ENCODE results near the gene TSSK2. TPM values are rescaled to one million over a fixed set of nuclear protein-coding genes. Genes with fewer than 3 reads are reported as not detected.
A peak's percentile ranks its signal among the peaks of the same experiment; 100 is the strongest.
"Not testable (repeated sequence)": the region's sequence is repeated elsewhere in the genome, so short reads cannot be mapped to it uniquely, and the experiment has no call there.

Gene TSSK2
- not detected for polyA plus RNA-seq (2013, experiment 1 of 2)
- not detected for polyA plus RNA-seq (2013, experiment 2 of 2)

GRCh38 chr22:19130959-19131684 lies at the start of gene TSSK2:
Gene TSSK2 (plus strand): TSS chr22:19131308. CDS start chr22:19131400, 92 bp downstream.
- no peaks in the 10 kb centered on the region for H3K4me1 ChIP-seq (ENCODE audit: control insufficient read depth, insufficient read depth, low read length, poor library complexity, severe bottlenecking)
- H3K27ac ChIP-seq (ENCODE audit: low read depth, low read length, severe bottlenecking), result no peak within 1 kb of the TSS
- no peak within 1 kb of the TSS for H3K4me3 ChIP-seq (ENCODE audit: extremely low read depth, insufficient read depth, low read length, poor library complexity, severe bottlenecking)
- H3K36me3 ChIP-seq (ENCODE audit: control insufficient read depth, insufficient read depth, low read length), result peaks cover 38% of the 10 kb centered on the region
- no peaks in the 10 kb centered on the region for H3K9me3 ChIP-seq (ENCODE audit: control insufficient read depth, low read length)
- 93 to 94% methylated on average over 24 to 27 of the region's 27 CpGs for WGBS, 2 experiments (ENCODE audit: insufficient coverage in 2 of 2)

GRCh38 chr22:19081351-19081750 lies 49.8 kb upstream of the TSSK2 start:
- Histone ChIP-seq H3K4me1 (ENCODE audit: control insufficient read depth, insufficient read depth, low read length, poor library complexity, severe bottlenecking) (peaks cover 7% of the 10 kb centered on the region), H3K9me3 (ENCODE audit: control insufficient read depth, low read length) (no peaks in the 10 kb centered on the region), H3K27ac (ENCODE audit: low read depth, low read length, severe bottlenecking) (no peak overlapping the region), H3K36me3 (ENCODE audit: control insufficient read depth, insufficient read depth, low read length) (peaks cover 17% of the 10 kb centered on the region), H3K4me3 (ENCODE audit: extremely low read depth, insufficient read depth, low read length, poor library complexity, severe bottlenecking) (no peak overlapping the region)
- WGBS, 2 experiments (ENCODE audit: insufficient coverage in 2 of 2), result 67 to 100% methylated on average over 1 of the region's 3 CpGs

- Histone ChIP-seq H3K4me1 (ENCODE audit: control insufficient read depth, insufficient read depth, low read length, poor library complexity, severe bottlenecking) (peaks cover 14% of the 10 kb centered on the region), H3K36me3 (ENCODE audit: control insufficient read depth, insufficient read depth, low read length) (peaks cover 25% of the 10 kb centered on the region), H3K4me3 (ENCODE audit: extremely low read depth, insufficient read depth, low read length, poor library complexity, severe bottlenecking) (no peak overlapping the region), H3K27ac (ENCODE audit: low read depth, low read length, severe bottlenecking) (no peak overlapping the region), H3K9me3 (ENCODE audit: control insufficient read depth, low read length) (no peaks in the 10 kb centered on the region)
- WGBS, 2 experiments (ENCODE audit: insufficient coverage in 2 of 2), result 83 to 100% methylated on average over 1 to 2 of the region's 3 CpGs
These were observed 49.0 kb upstream of the TSSK2 start for GRCh38 chr22:19082101-19082500.

- Histone ChIP-seq H3K4me1 (ENCODE audit: control insufficient read depth, insufficient read depth, low read length, poor library complexity, severe bottlenecking) (peaks cover 18% of the 10 kb centered on the region), H3K36me3 (ENCODE audit: control insufficient read depth, insufficient read depth, low read length) (peaks cover 25% of the 10 kb centered on the region), H3K27ac (ENCODE audit: low read depth, low read length, severe bottlenecking) (no peak overlapping the region), H3K4me3 (ENCODE audit: extremely low read depth, insufficient read depth, low read length, poor library complexity, severe bottlenecking) (no peak overlapping the region), H3K9me3 (ENCODE audit: control insufficient read depth, low read length) (no peaks in the 10 kb centered on the region)
- 83 to 86% methylated on average over 13 of the region's 13 CpGs for WGBS, 2 experiments (ENCODE audit: insufficient coverage in 2 of 2)
These were observed 48.3 kb upstream of the TSSK2 start for GRCh38 chr22:19082793-19083192.

GRCh38 chr22:19084126-19084525 lies 47.0 kb upstream of the TSSK2 start:
- Histone ChIP-seq H3K4me1 (ENCODE audit: control insufficient read depth, insufficient read depth, low read length, poor library complexity, severe bottlenecking) (peaks cover 18% of the 10 kb centered on the region), H3K36me3 (ENCODE audit: control insufficient read depth, insufficient read depth, low read length) (peaks cover 36% of the 10 kb centered on the region)
- not testable (repeated sequence) for H3K9me3 ChIP-seq (ENCODE audit: control insufficient read depth, low read length); H3K4me3 ChIP-seq (ENCODE audit: extremely low read depth, insufficient read depth, low read length, poor library complexity, severe bottlenecking); H3K27ac ChIP-seq (ENCODE audit: low read depth, low read length, severe bottlenecking)
- WGBS, 2 experiments (ENCODE audit: insufficient coverage in 2 of 2), result 89 to 100% methylated on average over 4 to 14 of the region's 30 CpGs

- Histone ChIP-seq H3K36me3 (ENCODE audit: control insufficient read depth, insufficient read depth, low read length) (peaks cover 38% of the 10 kb centered on the region), H3K4me1 (ENCODE audit: control insufficient read depth, insufficient read depth, low read length, poor library complexity, severe bottlenecking) (peaks cover 18% of the 10 kb centered on the region)
- WGBS, 2 experiments (ENCODE audit: insufficient coverage in 2 of 2), result 94% methylated on average over 7 of the region's 32 CpGs; no CpG with 5 or more reads in 1 of the 2 experiments
- not testable (repeated sequence) for H3K9me3 ChIP-seq (ENCODE audit: control insufficient read depth, low read length); H3K27ac ChIP-seq (ENCODE audit: low read depth, low read length, severe bottlenecking); H3K4me3 ChIP-seq (ENCODE audit: extremely low read depth, insufficient read depth, low read length, poor library complexity, severe bottlenecking)
These were observed 46.5 kb upstream of the TSSK2 start for GRCh38 chr22:19084586-19084985.

GRCh38 chr22:19085233-19085718 lies 45.8 kb upstream of the TSSK2 start:
- 60% methylated on average over 1 of the region's 1 CpG; no CpG with 5 or more reads in 1 of the 2 experiments for WGBS, 2 experiments (ENCODE audit: insufficient coverage in 2 of 2)
- peak overlapping the region; percentile 16 for H3K27ac ChIP-seq (ENCODE audit: low read depth, low read length, severe bottlenecking)
- H3K4me3 ChIP-seq (ENCODE audit: extremely low read depth, insufficient read depth, low read length, poor library complexity, severe bottlenecking), result no peak overlapping the region
- H3K4me1 ChIP-seq (ENCODE audit: control insufficient read depth, insufficient read depth, low read length, poor library complexity, severe bottlenecking), result peaks cover 18% of the 10 kb centered on the region
- no peaks in the 10 kb centered on the region for H3K9me3 ChIP-seq (ENCODE audit: control insufficient read depth, low read length)
- H3K36me3 ChIP-seq (ENCODE audit: control insufficient read depth, insufficient read depth, low read length), result peaks cover 34% of the 10 kb centered on the region

GRCh38 chr22:19086417-19086816 lies 44.7 kb upstream of the TSSK2 start:
- Histone ChIP-seq H3K36me3 (ENCODE audit: control insufficient read depth, insufficient read depth, low read length) (peaks cover 24% of the 10 kb centered on the region), H3K27ac (ENCODE audit: low read depth, low read length, severe bottlenecking) (peak overlapping the region; percentile 53), H3K9me3 (ENCODE audit: control insufficient read depth, low read length) (no peaks in the 10 kb centered on the region), H3K4me1 (ENCODE audit: control insufficient read depth, insufficient read depth, low read length, poor library complexity, severe bottlenecking) (peaks cover 18% of the 10 kb centered on the region), H3K4me3 (ENCODE audit: extremely low read depth, insufficient read depth, low read length, poor library complexity, severe bottlenecking) (no peak overlapping the region)
- 100% methylated on average over 3 of the region's 6 CpGs for WGBS, 2 experiments (ENCODE audit: insufficient coverage in 2 of 2)

- H3K4me1 ChIP-seq (ENCODE audit: control insufficient read depth, insufficient read depth, low read length, poor library complexity, severe bottlenecking), result peaks cover 18% of the 10 kb centered on the region
- peaks cover 23% of the 10 kb centered on the region for H3K36me3 ChIP-seq (ENCODE audit: control insufficient read depth, insufficient read depth, low read length)
- H3K9me3 ChIP-seq (ENCODE audit: control insufficient read depth, low read length), result no peaks in the 10 kb centered on the region
- no peak overlapping the region for H3K4me3 ChIP-seq (ENCODE audit: extremely low read depth, insufficient read depth, low read length, poor library complexity, severe bottlenecking)
- peak overlapping the region; percentile 53 for H3K27ac ChIP-seq (ENCODE audit: low read depth, low read length, severe bottlenecking)
- 100% methylated on average over 1 to 3 of the region's 3 CpGs for WGBS, 2 experiments (ENCODE audit: insufficient coverage in 2 of 2)
These were observed 44.2 kb upstream of the TSSK2 start for GRCh38 chr22:19086896-19087295.

- WGBS, 2 experiments (ENCODE audit: insufficient coverage in 2 of 2), result 100% methylated on average over 2 to 3 of the region's 14 CpGs
- H3K4me1 ChIP-seq (ENCODE audit: control insufficient read depth, insufficient read depth, low read length, poor library complexity, severe bottlenecking), result peaks cover 18% of the 10 kb centered on the region
- no peak overlapping the region for H3K27ac ChIP-seq (ENCODE audit: low read depth, low read length, severe bottlenecking)
- no peaks in the 10 kb centered on the region for H3K9me3 ChIP-seq (ENCODE audit: control insufficient read depth, low read length)
- H3K36me3 ChIP-seq (ENCODE audit: control insufficient read depth, insufficient read depth, low read length), result peaks cover 23% of the 10 kb centered on the region
- H3K4me3 ChIP-seq (ENCODE audit: extremely low read depth, insufficient read depth, low read length, poor library complexity, severe bottlenecking), result no peak overlapping the region
These were observed 42.1 kb upstream of the TSSK2 start for GRCh38 chr22:19088866-19089595.

All from mesodermal cell (in vitro differentiated cells).